ENCODE data around the gene ZFX. TPM values are rescaled to one million over a fixed set of nuclear protein-coding genes. Genes with fewer than 3 reads are reported as not detected.

Gene ZFX
- total RNA-seq, 4 donors from 2014 or later = 42.9 to 63.3 (median 57.3) TPM

DNA sequence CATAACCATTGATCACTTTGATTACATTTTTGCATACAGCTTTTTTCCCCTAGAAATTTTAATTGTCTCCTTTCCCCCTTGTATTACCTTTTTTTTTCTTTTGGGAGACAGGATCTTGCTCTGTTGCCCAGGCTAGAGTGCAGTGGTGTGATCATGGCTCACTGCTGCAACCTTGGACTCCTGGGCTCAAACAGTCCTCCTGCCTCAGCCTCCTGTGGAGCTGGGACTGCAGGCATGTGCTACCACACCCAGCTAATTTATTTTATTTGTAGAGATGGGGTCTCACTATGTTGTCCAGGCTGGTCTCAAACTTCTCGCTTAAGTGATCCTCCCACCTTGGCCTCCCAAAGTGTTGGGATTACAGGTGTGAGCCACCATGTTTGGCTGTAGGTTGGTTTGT is 47.0 kb downstream of the ZFX start:
- in situ Hi-C loops (cut with MboI; ENCODE audit: low sequenced_read_pairs in 4 of 4) = no loop called here
- H3K27me3 ChIP-seq = no peaks in the 10 kb centered on the region

DNA sequence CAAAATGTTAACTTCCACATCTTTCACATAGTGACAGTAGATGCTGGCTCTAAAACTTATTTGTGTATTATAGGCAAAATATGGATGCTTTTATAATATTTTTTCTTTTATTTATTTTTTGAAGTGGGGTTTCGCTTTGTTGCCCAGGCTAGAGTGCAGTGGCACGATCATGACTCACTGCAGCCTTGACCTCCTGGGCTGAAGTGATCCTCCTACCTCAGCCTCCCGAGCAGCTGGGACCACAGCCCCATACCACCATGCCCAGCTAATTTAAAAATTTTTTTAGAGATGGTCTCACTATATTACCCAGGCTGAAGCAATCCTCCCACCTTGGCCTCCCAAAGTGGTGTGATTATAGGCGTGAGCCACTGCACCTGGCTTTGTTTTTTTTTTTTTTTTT is 48.6 kb downstream of the ZFX start:
- ATAC-seq = no peak
- intact Hi-C loops (cut with DNase I; ENCODE audit: low total_unique reads) (no loop called here), in situ Hi-C loops (cut with MboI; ENCODE audit: low sequenced_read_pairs in 4 of 4) (no loop called here)
- H3K27me3 ChIP-seq = no peaks in the 10 kb centered on the region
- TF ChIP-seq, protein P1, sequence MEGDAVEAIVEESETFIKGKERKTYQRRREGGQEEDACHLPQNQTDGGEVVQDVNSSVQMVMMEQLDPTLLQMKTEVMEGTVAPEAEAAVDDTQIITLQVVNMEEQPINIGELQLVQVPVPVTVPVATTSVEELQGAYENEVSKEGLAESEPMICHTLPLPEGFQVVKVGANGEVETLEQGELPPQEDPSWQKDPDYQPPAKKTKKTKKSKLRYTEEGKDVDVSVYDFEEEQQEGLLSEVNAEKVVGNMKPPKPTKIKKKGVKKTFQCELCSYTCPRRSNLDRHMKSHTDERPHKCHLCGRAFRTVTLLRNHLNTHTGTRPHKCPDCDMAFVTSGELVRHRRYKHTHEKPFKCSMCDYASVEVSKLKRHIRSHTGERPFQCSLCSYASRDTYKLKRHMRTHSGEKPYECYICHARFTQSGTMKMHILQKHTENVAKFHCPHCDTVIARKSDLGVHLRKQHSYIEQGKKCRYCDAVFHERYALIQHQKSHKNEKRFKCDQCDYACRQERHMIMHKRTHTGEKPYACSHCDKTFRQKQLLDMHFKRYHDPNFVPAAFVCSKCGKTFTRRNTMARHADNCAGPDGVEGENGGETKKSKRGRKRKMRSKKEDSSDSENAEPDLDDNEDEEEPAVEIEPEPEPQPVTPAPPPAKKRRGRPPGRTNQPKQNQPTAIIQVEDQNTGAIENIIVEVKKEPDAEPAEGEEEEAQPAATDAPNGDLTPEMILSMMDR (IDR thresholded peaks at IDR 0.05 in 4 of 5, conservative IDR thresholded peaks at IDR 0.05 in 1 of 5) = no peak
- H3K4me3 ChIP-seq = no peak overlapping the region
- no peaks in the 10 kb centered on the region for H3K36me3 ChIP-seq
- H3K9me3 ChIP-seq = no peaks in the 10 kb centered on the region
- DNase-seq = no peak
- H3K27ac ChIP-seq = no peak overlapping the region
- peaks cover 16 to 34% of the 10 kb centered on the region in 2 donors for H3K4me1 ChIP-seq

More for the DNA sequence above, 47.0 kb downstream of the ZFX start:
- DNase-seq (no peak), ATAC-seq (no peak)
- Histone ChIP-seq H3K4me1 (peaks cover 5 to 18% of the 10 kb centered on the region in 2 donors), H3K9me3 (no peaks in the 10 kb centered on the region), H3K27ac (no peak overlapping the region), H3K4me3 (no peak overlapping the region), H3K36me3 (no peaks in the 10 kb centered on the region)
- TF ChIP-seq, protein P1 (IDR thresholded peaks at IDR 0.05 in 4 of 5, conservative IDR thresholded peaks at IDR 0.05 in 1 of 5) = no peak
- no peak for TF ChIP-seq POLR2A (IDR thresholded peaks at IDR 0.05)
- intact Hi-C loops (cut with DNase I; ENCODE audit: low total_unique reads) = no loop called here

DNA sequence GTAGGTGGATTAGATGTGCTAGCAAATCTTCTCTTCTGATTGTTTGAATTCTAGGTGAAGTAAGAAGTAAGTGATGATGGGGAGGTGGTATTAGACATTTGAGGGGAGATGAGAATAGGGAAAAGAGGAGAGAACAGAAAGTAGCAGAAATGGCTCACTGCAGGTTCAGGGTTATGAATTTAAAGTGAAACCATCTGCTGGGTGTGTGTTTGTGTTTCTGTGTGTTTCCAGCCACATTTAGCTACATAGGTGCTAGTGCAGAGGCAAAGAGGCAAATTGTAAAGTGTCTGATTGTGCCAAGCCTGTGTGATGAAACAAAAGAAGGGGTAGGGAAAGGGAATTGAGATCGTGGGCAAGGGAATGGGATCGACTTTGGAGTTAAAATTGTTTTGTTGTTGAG is 50.6 kb downstream of the ZFX start:
- DNase-seq (no peak), ATAC-seq (no peak)
- TF ChIP-seq POLR2A (IDR thresholded peaks at IDR 0.05) = no peak
- TF ChIP-seq, protein P1 (IDR thresholded peaks at IDR 0.05 in 4 of 5, conservative IDR thresholded peaks at IDR 0.05 in 1 of 5) = no peak
- intact Hi-C loops (cut with DNase I; ENCODE audit: low total_unique reads) (no loop called here), in situ Hi-C loops (cut with MboI; ENCODE audit: low sequenced_read_pairs in 4 of 4) (no loop called here)
- Histone ChIP-seq H3K4me1 (peaks cover 33 to 55% of the 10 kb centered on the region in 2 donors), H3K27me3 (no peaks in the 10 kb centered on the region), H3K4me3 (no peak overlapping the region), H3K9me3 (no peaks in the 10 kb centered on the region), H3K27ac (peak overlapping the region in 1 of 4 donors; percentile 1), H3K36me3 (no peaks in the 10 kb centered on the region)

GRCh38 chrX:24201216-24201615 is 51.7 kb downstream of the ZFX start:
- Histone ChIP-seq H3K27ac (peak overlapping the region in 2 of 4 donors; percentile 9 to 70), H3K4me3 (no peak overlapping the region), H3K9me3 (no peaks in the 10 kb centered on the region), H3K27me3 (no peaks in the 10 kb centered on the region), H3K4me1 (peaks cover 35 to 55% of the 10 kb centered on the region in 2 donors), H3K36me3 (no peaks in the 10 kb centered on the region)
- intact Hi-C loops (cut with DNase I; ENCODE audit: low total_unique reads) (no loop called here), in situ Hi-C loops (cut with MboI; ENCODE audit: low sequenced_read_pairs in 4 of 4) (no loop called here)
- ATAC-seq (no peak), DNase-seq (no peak)
- no peak for TF ChIP-seq POLR2A (IDR thresholded peaks at IDR 0.05)
- TF ChIP-seq, protein P1 (IDR thresholded peaks at IDR 0.05 in 4 of 5, conservative IDR thresholded peaks at IDR 0.05 in 1 of 5) = no peak

GRCh38 chrX:24202465-24203031 is 53.0 kb downstream of the ZFX start:
- ATAC-seq (no peak), DNase-seq (no peak)
- in situ Hi-C loops (cut with MboI; ENCODE audit: low sequenced_read_pairs in 4 of 4) (no loop called here), intact Hi-C loops (cut with DNase I; ENCODE audit: low total_unique reads) (no loop called here)
- no peak for TF ChIP-seq POLR2A (IDR thresholded peaks at IDR 0.05)
- TF ChIP-seq, protein P1 (IDR thresholded peaks at IDR 0.05 in 4 of 5, conservative IDR thresholded peaks at IDR 0.05 in 1 of 5) = no peak
- Histone ChIP-seq H3K27ac (peak overlapping the region in 2 of 4 donors; percentile 3 to 70), H3K4me3 (no peak overlapping the region), H3K9me3 (no peaks in the 10 kb centered on the region), H3K4me1 (peaks cover 35 to 53% of the 10 kb centered on the region in 2 donors), H3K36me3 (peaks cover 0 to 7% of the 10 kb centered on the region in 2 donors), H3K27me3 (no peaks in the 10 kb centered on the region)
